Hepatocyte (in vitro differentiated cells): ENCODE results near the gene SUPT7L. TPM values are rescaled to one million over a fixed set of nuclear protein-coding genes. Genes with fewer than 3 reads are reported as not detected.
A peak's percentile ranks its signal among the peaks of the same experiment; 100 is the strongest.
"Not testable (repeated sequence)": the region's sequence is repeated elsewhere in the genome, so short reads cannot be mapped to it uniquely, and the experiment has no call there.

Experiments used
- DNase-seq: peaks from one replicate; pipeline ENCODE4 v3.0.0-alpha.2; 2016; ENCODE audit warnings: low spot score
- H2AFZ ChIP-seq: fragments of 200-600 bp; sonication (generic); 2 replicates; pipeline ENCODE4 v1.6.0; 2016; ENCODE audit warnings: antibody characterized with exemption, mild to moderate bottlenecking
- H3K27ac ChIP-seq: fragments of 200-600 bp; sonication (generic); 2 replicates; pipeline ENCODE4 v1.5.1; 2016; ENCODE audit warnings: mild to moderate bottlenecking
- H3K27me3 ChIP-seq: fragments of 200-600 bp; sonication (generic); 2 replicates; pipeline ENCODE4 v1.6.1; 2016
- H3K36me3 ChIP-seq: fragments of 200-600 bp; sonication (generic); replicated peaks from 2 replicates; pipeline ENCODE4 v1.5.1; 2016; ENCODE audit warnings: low read depth; ENCODE audit not compliant: insufficient read depth
- H3K4me1 ChIP-seq: fragments of 200-600 bp; sonication (generic); 2 replicates; pipeline ENCODE4 v1.5.1; 2016; ENCODE audit warnings: mild to moderate bottlenecking, moderate library complexity; ENCODE audit not compliant: insufficient read depth
- H3K4me2 ChIP-seq: fragments of 200-600 bp; sonication (generic); 2 replicates; pipeline ENCODE4 v1.6.0; 2016
- H3K4me3 ChIP-seq: fragments of 200-600 bp; sonication (generic); 2 replicates; pipeline ENCODE4 v1.5.1; 2016; ENCODE audit warnings: mild to moderate bottlenecking
- H3K79me2 ChIP-seq: fragments of 200-600 bp; sonication (generic); 2 replicates; pipeline ENCODE4 v1.6.0; 2017; ENCODE audit warnings: mild to moderate bottlenecking
- H3K9me2 ChIP-seq: fragments of 200-600 bp; sonication (generic); replicated peaks from 2 replicates; pipeline ENCODE4 v1.6.0; 2017; ENCODE audit warnings: mild to moderate bottlenecking; ENCODE audit not compliant: insufficient read depth
- H3K9me3 ChIP-seq: fragments of 200-600 bp; sonication (generic); 2 replicates; pipeline ENCODE4 v1.5.1; 2016; ENCODE audit warnings: low read depth, mild to moderate bottlenecking
- H4K20me1 ChIP-seq: fragments of 200-600 bp; sonication (generic); 2 replicates; pipeline ENCODE4 v1.6.0; 2016; ENCODE audit warnings: mild to moderate bottlenecking; ENCODE audit not compliant: insufficient read depth, poor library complexity, severe bottlenecking
- EZH2 ChIP-seq: fragments of 200-600 bp; sonication (generic); IDR thresholded peaks from 2 replicates; pipeline ENCODE4 v1.6.1; 2016; ENCODE audit warnings: antibody characterized with exemption, mild to moderate bottlenecking, borderline replicate concordance
- EZH2phosphoT487 ChIP-seq: fragments of 200-600 bp; sonication (generic); IDR thresholded peaks from one replicate; pipeline ENCODE4 v1.6.1; 2018; ENCODE audit warnings: antibody characterized with exemption, mild to moderate bottlenecking, low read depth, moderate library complexity; ENCODE audit not compliant: unreplicated experiment, severe bottlenecking
- WGBS: methylation state at CpG from one replicate; pipeline ENCODE4 v1.1.6; 2016; ENCODE audit warnings: low lambda C conversion rate; ENCODE audit errors: missing lambda C conversion rate; 5-methylcytosine and 5-hydroxymethylcytosine counted together
- polyA plus RNA-seq: library from polyadenylated mRNA; unstranded; fragments of >200 nt; fragmentation: Nextera tagmentation; extraction: Ambion mirVana; gene quantifications from 2 replicates; pipeline ENCODE4 v1.2.1, GENCODE V29; 2016
- total RNA-seq: library from RNA; depleted of rRNA; stranded (reverse); fragments of >200 nt; gene quantifications from 2 replicates; pipeline ENCODE4 v1.2.3, GENCODE V29; 2014
- TF ChIP-seq, protein P1 (sequence below): fragments of 200-600 bp; sonication (generic); IDR thresholded peaks from 2 replicates; pipeline ENCODE4 v1.5.1; 2016; ENCODE audit warnings: antibody characterized with exemption, mild to moderate bottlenecking; ENCODE audit not compliant: poor library complexity

Gene SUPT7L
- total and polyA plus RNA-seq, 2 experiments from 2014 or later = 27.3 to 43.3 TPM

DNA sequence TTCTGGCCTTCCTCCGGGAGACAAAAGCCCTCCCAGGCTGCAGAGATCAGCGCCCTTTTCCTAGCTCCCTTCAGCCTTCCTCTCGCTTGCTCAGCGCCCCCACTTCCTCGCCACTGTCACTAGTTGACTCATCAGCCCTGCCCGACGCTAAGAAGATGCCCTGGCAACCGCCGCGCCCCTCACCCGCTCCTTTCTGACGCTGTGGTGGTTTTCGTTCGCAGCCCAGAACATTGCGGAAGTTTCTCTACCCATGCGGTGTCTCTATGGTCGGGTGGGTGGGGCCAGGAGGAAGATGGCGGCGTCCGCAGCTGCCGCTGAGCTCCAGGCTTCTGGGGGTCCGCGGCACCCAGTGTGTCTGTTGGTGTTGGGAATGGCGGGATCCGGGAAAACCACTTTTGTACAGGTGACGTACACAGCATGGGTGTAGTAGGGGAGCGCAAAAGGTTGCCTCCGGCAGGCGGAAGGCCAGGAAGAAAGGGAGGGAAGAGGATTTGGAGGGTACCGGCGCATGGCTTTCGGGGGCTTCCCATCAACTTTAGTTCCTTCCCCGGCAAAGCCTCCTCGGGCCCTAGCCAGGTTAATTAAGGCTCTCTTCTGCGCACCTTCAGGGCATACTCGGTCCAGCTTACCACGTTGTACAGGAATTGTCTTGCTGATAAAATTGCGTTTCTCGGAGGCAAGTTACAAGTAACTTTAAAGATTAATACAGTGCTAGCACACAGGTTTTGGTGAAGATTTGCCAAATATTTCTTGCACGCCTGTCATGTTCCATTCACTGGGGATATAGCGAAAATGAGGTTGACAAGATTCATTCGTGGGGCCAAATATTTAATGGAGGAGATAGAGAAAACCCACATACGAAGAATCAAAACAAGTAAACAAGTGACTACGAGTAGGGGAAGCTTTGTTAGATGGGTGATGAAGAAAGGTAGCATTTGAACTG, 34.4 kb downstream of the SUPT7L start, which contains the start of the genes CCDC121 and GPN1:
TSS of gene CCDC121 (minus strand) at position 246 of the 943 bp plus-strand sequence. CDS start 1,213 bp downstream, outside the sequence.
TSS of gene GPN1 (plus strand) at position 284 of the 943 bp plus-strand sequence. CDS start at position 293, 9 bp downstream.
- no peak for TF ChIP-seq EZH2phosphoT487
- TF ChIP-seq, protein P1, sequence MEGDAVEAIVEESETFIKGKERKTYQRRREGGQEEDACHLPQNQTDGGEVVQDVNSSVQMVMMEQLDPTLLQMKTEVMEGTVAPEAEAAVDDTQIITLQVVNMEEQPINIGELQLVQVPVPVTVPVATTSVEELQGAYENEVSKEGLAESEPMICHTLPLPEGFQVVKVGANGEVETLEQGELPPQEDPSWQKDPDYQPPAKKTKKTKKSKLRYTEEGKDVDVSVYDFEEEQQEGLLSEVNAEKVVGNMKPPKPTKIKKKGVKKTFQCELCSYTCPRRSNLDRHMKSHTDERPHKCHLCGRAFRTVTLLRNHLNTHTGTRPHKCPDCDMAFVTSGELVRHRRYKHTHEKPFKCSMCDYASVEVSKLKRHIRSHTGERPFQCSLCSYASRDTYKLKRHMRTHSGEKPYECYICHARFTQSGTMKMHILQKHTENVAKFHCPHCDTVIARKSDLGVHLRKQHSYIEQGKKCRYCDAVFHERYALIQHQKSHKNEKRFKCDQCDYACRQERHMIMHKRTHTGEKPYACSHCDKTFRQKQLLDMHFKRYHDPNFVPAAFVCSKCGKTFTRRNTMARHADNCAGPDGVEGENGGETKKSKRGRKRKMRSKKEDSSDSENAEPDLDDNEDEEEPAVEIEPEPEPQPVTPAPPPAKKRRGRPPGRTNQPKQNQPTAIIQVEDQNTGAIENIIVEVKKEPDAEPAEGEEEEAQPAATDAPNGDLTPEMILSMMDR = no peak
- Histone ChIP-seq H3K4me3 (peak within 1 kb of the TSS; percentile 67), H3K79me2 (peaks cover 13% of the 10 kb centered on the region), H3K9me3 (no peaks in the 10 kb centered on the region), H3K36me3 (no peaks in the 10 kb centered on the region), H3K4me2 (peak within 1 kb of the TSS; percentile 82), H3K27me3 (no peaks in the 10 kb centered on the region), H3K4me1 (peaks cover 14% of the 10 kb centered on the region), H2AFZ (peak within 1 kb of the TSS; percentile 93), H3K27ac (peak within 1 kb of the TSS; percentile 88), H4K20me1 (no peaks in the 10 kb centered on the region), H3K9me2 (peaks cover 5% of the 10 kb centered on the region)
- peak; percentile 94 for DNase-seq
- WGBS = 2% methylated on average over 44 of the region's 44 CpGs

DNA sequence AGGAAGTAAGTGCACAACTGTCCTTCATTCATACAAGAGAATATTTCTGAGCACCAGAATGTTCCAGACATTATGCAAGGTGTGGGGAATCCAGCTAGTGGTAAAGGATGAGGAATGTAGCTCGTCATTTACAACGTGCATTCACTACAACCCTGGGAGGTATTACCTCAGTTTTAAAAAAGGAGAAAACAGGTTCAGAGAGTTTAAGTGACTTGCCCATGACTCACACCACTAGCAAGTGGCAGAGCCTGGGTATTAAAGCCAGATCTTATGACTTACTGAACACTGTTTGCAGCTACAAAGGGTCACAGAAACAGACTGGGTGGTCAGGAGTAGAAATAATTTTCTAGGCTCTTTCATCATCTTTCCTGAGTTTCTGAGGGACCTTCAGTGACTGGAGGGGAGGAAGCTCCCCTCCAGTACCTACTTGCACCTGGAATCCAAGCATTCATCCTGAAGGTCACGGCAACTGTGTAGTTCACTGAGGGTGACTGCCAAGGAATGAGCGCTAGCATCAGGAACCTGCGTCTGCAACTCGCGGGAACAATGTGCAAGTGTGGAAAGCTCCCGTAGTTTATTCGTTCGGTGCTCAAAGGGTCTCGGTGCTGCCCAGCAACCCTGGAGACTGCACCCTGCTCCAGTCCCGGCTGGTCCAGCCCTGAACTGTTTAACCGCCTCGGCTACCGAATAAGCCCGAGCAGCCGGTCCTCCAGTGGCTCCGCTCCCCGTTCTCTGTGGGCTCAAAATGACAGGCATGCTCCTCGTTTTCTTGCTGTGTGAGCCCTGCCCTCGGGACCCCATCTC, 35.2 kb downstream of the SUPT7L start:
- H3K4me3 ChIP-seq = peak overlapping the region; percentile 67
- no peaks in the 10 kb centered on the region for H3K36me3 ChIP-seq
- H3K79me2 ChIP-seq = peaks cover 13% of the 10 kb centered on the region
- peaks cover 14% of the 10 kb centered on the region for H3K4me1 ChIP-seq
- no peaks in the 10 kb centered on the region for H3K27me3 ChIP-seq
- 4% methylated on average over 19 of the region's 21 CpGs for whole genome bisulfite sequencing
- peak overlapping the region; percentile 93 for H2AFZ ChIP-seq
- H3K27ac ChIP-seq = peak overlapping the region; percentile 88
- no peaks in the 10 kb centered on the region for H3K9me3 ChIP-seq
- DNase-seq = peak; percentile 76
- no peaks in the 10 kb centered on the region for H4K20me1 ChIP-seq
- TF ChIP-seq EZH2phosphoT487 (no peak), EZH2 (no peak)
- TF ChIP-seq, protein P1 = no peak
- peak overlapping the region; percentile 82 for H3K4me2 ChIP-seq
- H3K9me2 ChIP-seq = peaks cover 5% of the 10 kb centered on the region

DNA sequence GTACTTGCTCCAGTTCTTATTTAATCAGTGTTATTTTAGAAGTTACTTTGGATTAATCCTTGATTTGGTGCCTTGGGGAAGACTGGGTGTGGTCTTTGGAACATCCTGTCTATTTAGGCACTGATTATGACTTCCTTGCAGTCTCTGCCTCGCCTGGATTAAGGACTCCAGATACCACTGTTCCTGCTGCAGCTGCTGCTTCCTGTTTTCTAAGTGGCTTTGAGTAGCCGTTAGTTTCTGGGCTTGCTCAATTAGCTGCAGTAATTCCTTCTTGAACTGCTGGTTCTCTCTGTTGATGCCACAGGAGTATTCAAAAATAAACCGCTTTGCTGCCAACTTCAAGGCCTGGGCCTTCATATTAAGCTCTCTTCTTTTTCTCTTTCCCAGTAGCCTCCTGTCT, 36.5 kb downstream of the SUPT7L start:
- Histone ChIP-seq H3K4me1 (peaks cover 14% of the 10 kb centered on the region), H3K79me2 (peaks cover 13% of the 10 kb centered on the region), H3K4me2 (peak overlapping the region; percentile 82), H3K27ac (peak overlapping the region; percentile 88)
- not testable (repeated sequence) for H3K4me3 ChIP-seq, H3K27me3 ChIP-seq, H3K9me2 ChIP-seq, DNase-seq, H4K20me1 ChIP-seq, H3K9me3 ChIP-seq, H2AFZ ChIP-seq, H3K36me3 ChIP-seq
- 72% methylated on average over 3 of the region's 3 CpGs for WGBS

- not testable (repeated sequence) for H3K4me2 ChIP-seq, H3K9me2 ChIP-seq, H3K4me3 ChIP-seq, H3K9me3 ChIP-seq, H2AFZ ChIP-seq, H4K20me1 ChIP-seq, H3K27me3 ChIP-seq, H3K36me3 ChIP-seq, DNase-seq
- peaks cover 14% of the 10 kb centered on the region for H3K4me1 ChIP-seq
- WGBS = 76% methylated on average over 1 of the region's 1 CpG
- H3K27ac ChIP-seq = peak overlapping the region; percentile 88
- peaks cover 13% of the 10 kb centered on the region for H3K79me2 ChIP-seq
These were observed 37.1 kb downstream of the SUPT7L start for GRCh38 chr2:27626323-27626722.
